Fibroblast of the conjunctiva (primary cell): ENCODE data around the gene IFITM10.
"Not testable (repeated sequence)": the region's sequence is repeated elsewhere in the genome, so short reads cannot be mapped to it uniquely, and the experiment has no call there.

Experiments used
- DNase-seq: peaks from one replicate; pipeline ENCODE4 v3.0.0-alpha.2; 2010; ENCODE audit warnings: low read depth

IFITM10 gene

GRCh38 chr11:1690167-1691025 is 60.0 kb downstream of the IFITM10 start:
- DNase-seq = no peak

- DNase-seq = not testable (repeated sequence)
Observed at GRCh38 chr11:1689250-1690166, 60.9 kb downstream of the IFITM10 start.

GRCh38 chr11:1688336-1688947 is 62.0 kb downstream of the IFITM10 start:
- not testable (repeated sequence) for DNase-seq

GRCh38 chr11:1686220-1686619 is 64.2 kb downstream of the IFITM10 start:
- DNase-seq = not testable (repeated sequence)

GRCh38 chr11:1684886-1685874 is 65.2 kb downstream of the IFITM10 start:
- not testable (repeated sequence) for DNase-seq

- DNase-seq = not testable (repeated sequence)
Observed at GRCh38 chr11:1683904-1684572, 66.4 kb downstream of the IFITM10 start.

- DNase-seq = not testable (repeated sequence)
Observed at GRCh38 chr11:1683216-1683615, 67.2 kb downstream of the IFITM10 start.
